Measurements from ENCODE around the gene WDR90. TPM values are rescaled to one million over a fixed set of nuclear protein-coding genes. Genes with fewer than 3 reads are reported as not detected.

WDR90 gene
- total RNA-seq, 4 donors from 2014 or later: 23.0 to 166 (median 90.2) TPM

GRCh38 chr16:615122-615521, 34.0 kb upstream of the WDR90 start:
- WGBS, 2 donors (ENCODE audit: low coverage in 1 of 2): 82 to 93% methylated on average over 5 to 13 of the region's 13 CpGs
- Histone ChIP-seq H3K4me1 (peaks cover 0 to 21% (median 10%) of the 10 kb centered on the region in 4 donors), H3K4me3 (no peak overlapping the region), H3K27me3 (no peaks in the 10 kb centered on the region), H3K27ac (no peak overlapping the region), H3K9me3 (no peaks in the 10 kb centered on the region), H3K36me3 (no peaks in the 10 kb centered on the region)
- TF ChIP-seq CTCF (IDR thresholded peaks at IDR 0.05) (no peak), POLR2AphosphoS5 (IDR thresholded peaks at IDR 0.05) (no peak), EP300 (IDR thresholded peaks at IDR 0.05; ENCODE audit: low read depth) (no peak), POLR2A (IDR thresholded peaks at IDR 0.05) (no peak)
- in situ Hi-C loops (cut with MboI; ENCODE audit: low pct_ligation_motif_present in 1 of 4, low pct_unique_long_range_greater_than_20kb in 1 of 4, low sequenced_read_pairs in 3 of 4): loop anchor here in 1 of 4 donors (25.0 kb wide), 1 partner anchor 103 kb away; no protein-coding TSS in a partner anchor
- intact Hi-C loops (cut with DNase I; ENCODE audit: low total_unique reads): no loop called here
- DNase-seq: no peak

GRCh38 chr16:616733-617586, 32.2 kb upstream of the WDR90 start:
- Histone ChIP-seq H3K36me3 (no peaks in the 10 kb centered on the region), H3K27me3 (no peaks in the 10 kb centered on the region), H3K4me3 (no peak overlapping the region), H3K4me1 (peaks cover 0 to 20% (median 3%) of the 10 kb centered on the region in 4 donors), H3K27ac (peak overlapping the region in 3 of 4 donors; percentile 52 to 55 (median 53)), H3K9me3 (no peaks in the 10 kb centered on the region)
- DNase-seq: peak; percentile 62
- intact Hi-C loops (cut with DNase I; ENCODE audit: low total_unique reads): no loop called here
- TF ChIP-seq POLR2A (IDR thresholded peaks at IDR 0.05): no peak
- peak in 2 of 3 donors; percentile 42 to 45 for TF ChIP-seq POLR2AphosphoS5 (IDR thresholded peaks at IDR 0.05)
- in situ Hi-C loops (cut with MboI; ENCODE audit: low pct_ligation_motif_present in 1 of 4, low pct_unique_long_range_greater_than_20kb in 1 of 4, low sequenced_read_pairs in 3 of 4): loop anchor here in 1 of 4 donors (25.0 kb wide), 1 partner anchor 105 kb away; no protein-coding TSS in a partner anchor
- 88% methylated on average over 39 of the region's 39 CpGs; no CpG with 5 or more reads in 1 of the 2 donors for WGBS, 2 donors (ENCODE audit: low coverage in 1 of 2)

GRCh38 chr16:617855-618254, 31.3 kb upstream of the WDR90 start:
- intact Hi-C loops (cut with DNase I; ENCODE audit: low total_unique reads) (no loop called here), in situ Hi-C loops (cut with MboI; ENCODE audit: low pct_ligation_motif_present in 1 of 4, low pct_unique_long_range_greater_than_20kb in 1 of 4, low sequenced_read_pairs in 3 of 4) (loop anchor here in 1 of 4 donors (25.0 kb wide), 1 partner anchor 106 kb away; no protein-coding TSS in a partner anchor)
- TF ChIP-seq EP300 (IDR thresholded peaks at IDR 0.05; ENCODE audit: low read depth): no peak
- no peak for TF ChIP-seq POLR2A (IDR thresholded peaks at IDR 0.05)
- no peak for TF ChIP-seq POLR2AphosphoS5 (IDR thresholded peaks at IDR 0.05)
- TF ChIP-seq CTCF (IDR thresholded peaks at IDR 0.05): no peak
- Histone ChIP-seq H3K36me3 (no peaks in the 10 kb centered on the region), H3K4me1 (peaks cover 0 to 21% (median 3%) of the 10 kb centered on the region in 4 donors), H3K4me3 (no peak overlapping the region), H3K9me3 (no peaks in the 10 kb centered on the region), H3K27me3 (no peaks in the 10 kb centered on the region), H3K27ac (no peak overlapping the region)
- no peak for DNase-seq
- WGBS, 2 donors (ENCODE audit: low coverage in 1 of 2): 90 to 91% methylated on average over 2 to 16 of the region's 16 CpGs

GRCh38 chr16:619476-620100, 29.6 kb upstream of the WDR90 start:
- WGBS, 2 donors (ENCODE audit: low coverage in 1 of 2): 90 to 97% methylated on average over 4 to 20 of the region's 20 CpGs

More at GRCh38 chr16:619476-620100, 29.6 kb upstream of the WDR90 start:
- no peak overlapping the region for H3K27ac ChIP-seq
- in situ Hi-C loops (cut with MboI; ENCODE audit: low pct_ligation_motif_present in 1 of 4, low pct_unique_long_range_greater_than_20kb in 1 of 4, low sequenced_read_pairs in 3 of 4): loop anchor here in 1 of 4 donors (25.0 kb wide), 1 partner anchor 107 kb away; no protein-coding TSS in a partner anchor
- H3K4me3 ChIP-seq: no peak overlapping the region
- DNase-seq: no peak
- peaks cover 0 to 21% (median 3%) of the 10 kb centered on the region in 4 donors for H3K4me1 ChIP-seq
- H3K36me3 ChIP-seq: no peaks in the 10 kb centered on the region
- no peaks in the 10 kb centered on the region for H3K9me3 ChIP-seq
- TF ChIP-seq EP300 (IDR thresholded peaks at IDR 0.05; ENCODE audit: low read depth): no peak
- no peak for TF ChIP-seq POLR2AphosphoS5 (IDR thresholded peaks at IDR 0.05)
- TF ChIP-seq POLR2A (IDR thresholded peaks at IDR 0.05): no peak
- no peak for TF ChIP-seq CTCF (IDR thresholded peaks at IDR 0.05)
- H3K27me3 ChIP-seq: no peaks in the 10 kb centered on the region
- intact Hi-C loops (cut with DNase I; ENCODE audit: low total_unique reads): no loop called here

Data from transverse colon (tissue), 4 donors.